OCI-LY3 (cell line): ENCODE data around the gene GTPBP6.

Experiments
- H2AFZ ChIP-seq: fragments of 200-600, 300-600 bp; shearing (Covaris generic); 2 replicates; pipeline ENCODE4 v1.6.0; 2014; ENCODE audit warnings: antibody characterized with exemption, low read depth, low read length
- H3K27ac ChIP-seq: fragments of 200-600, 300-600 bp; sonication (generic); 2 replicates; pipeline ENCODE4 v1.5.1; 2014; ENCODE audit warnings: mild to moderate bottlenecking, low read length, moderate library complexity, mixed read lengths
- H3K27me3 ChIP-seq: fragments of 200-600, 300-600 bp; sonication (generic); 2 replicates; pipeline ENCODE4 v1.6.1; 2014; ENCODE audit warnings: low read depth, low read length, mixed read lengths
- H3K36me3 ChIP-seq: fragments of 200-600, 300-600 bp; sonication (generic); replicated peaks from 2 replicates; pipeline ENCODE3; 2014; ENCODE audit warnings: low read depth, low read length, mixed read lengths
- H3K4me1 ChIP-seq: fragments of 300-600, 200-600 bp; sonication (generic); 2 replicates; pipeline ENCODE4 v1.6.1; 2014; ENCODE audit warnings: low read length, mixed read lengths
- H3K4me2 ChIP-seq: fragments of 200-600, 300-600 bp; sonication (generic); 2 replicates; pipeline ENCODE4 v1.6.1; 2014; ENCODE audit warnings: low read length, mixed read lengths
- H3K4me3 ChIP-seq: fragments of 300-600, 200-600 bp; sonication (generic); 2 replicates; pipeline ENCODE4 v1.5.1; 2014; ENCODE audit warnings: antibody characterized with exemption, mild to moderate bottlenecking, low read length, moderate library complexity
- H3K79me2 ChIP-seq: fragments of 300-600, 200-600 bp; shearing (Covaris generic); 2 replicates; pipeline ENCODE4 v1.6.1; 2014; ENCODE audit warnings: mild to moderate bottlenecking, low read length, mixed read lengths
- H3K9ac ChIP-seq: fragments of 300-600, 200-600 bp; shearing (Covaris generic); 2 replicates; pipeline ENCODE4 v1.6.0; 2014; ENCODE audit warnings: mild to moderate bottlenecking, low read length, moderate library complexity
- H3K9me3 ChIP-seq: fragments of 200-600, 300-600 bp; shearing (Covaris generic); 2 replicates; pipeline ENCODE4 v1.6.1; 2014; ENCODE audit warnings: low read length, mixed read lengths; ENCODE audit not compliant: insufficient read depth
- H4K20me1 ChIP-seq: fragments of 200-600, 300-600 bp; sonication (generic); 2 replicates; pipeline ENCODE4 v1.6.1; 2016; ENCODE audit warnings: low read length, mixed read lengths; ENCODE audit not compliant: insufficient read depth
- EZH2phosphoT487 ChIP-seq: fragments of 200-600 bp; shearing (Covaris generic); IDR thresholded peaks from 2 replicates; pipeline ENCODE4 v1.6.1; 2018; ENCODE audit warnings: antibody characterized with exemption, mixed run types, low read depth
- TF ChIP-seq, protein P1 (sequence below): fragments of 200-600, 300-600 bp; sonication (generic); IDR thresholded peaks from 2 replicates; pipeline ENCODE4 v1.5.1; 2014; ENCODE audit warnings: antibody characterized with exemption, low read length, low read depth

Gene GTPBP6

DNA sequence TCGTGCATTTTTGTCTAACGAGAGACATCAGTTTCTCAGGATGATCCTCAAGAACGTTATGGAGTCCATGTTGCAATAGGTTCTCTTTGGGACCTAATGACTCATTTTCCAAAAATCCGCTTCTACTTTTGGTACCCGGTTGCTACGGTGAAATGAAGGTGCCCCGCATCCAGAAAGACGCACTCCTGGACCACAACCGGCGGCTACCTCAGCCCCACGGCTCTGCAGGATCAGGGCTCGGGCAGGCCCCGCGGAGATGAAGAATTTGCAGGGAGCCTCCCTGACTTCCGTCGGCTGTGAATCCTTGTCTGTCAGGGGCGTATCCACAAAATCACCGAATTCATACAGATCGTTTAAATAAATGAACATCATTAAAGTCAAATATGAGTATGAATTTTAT, 15.6 kb downstream of the GTPBP6 start:
- H3K9me3 ChIP-seq = no peaks in the 10 kb centered on the region
- no peak overlapping the region for H3K4me3 ChIP-seq
- H4K20me1 ChIP-seq = peaks cover 27% of the 10 kb centered on the region
- no peaks in the 10 kb centered on the region for H3K4me1 ChIP-seq
- TF ChIP-seq, protein P1, sequence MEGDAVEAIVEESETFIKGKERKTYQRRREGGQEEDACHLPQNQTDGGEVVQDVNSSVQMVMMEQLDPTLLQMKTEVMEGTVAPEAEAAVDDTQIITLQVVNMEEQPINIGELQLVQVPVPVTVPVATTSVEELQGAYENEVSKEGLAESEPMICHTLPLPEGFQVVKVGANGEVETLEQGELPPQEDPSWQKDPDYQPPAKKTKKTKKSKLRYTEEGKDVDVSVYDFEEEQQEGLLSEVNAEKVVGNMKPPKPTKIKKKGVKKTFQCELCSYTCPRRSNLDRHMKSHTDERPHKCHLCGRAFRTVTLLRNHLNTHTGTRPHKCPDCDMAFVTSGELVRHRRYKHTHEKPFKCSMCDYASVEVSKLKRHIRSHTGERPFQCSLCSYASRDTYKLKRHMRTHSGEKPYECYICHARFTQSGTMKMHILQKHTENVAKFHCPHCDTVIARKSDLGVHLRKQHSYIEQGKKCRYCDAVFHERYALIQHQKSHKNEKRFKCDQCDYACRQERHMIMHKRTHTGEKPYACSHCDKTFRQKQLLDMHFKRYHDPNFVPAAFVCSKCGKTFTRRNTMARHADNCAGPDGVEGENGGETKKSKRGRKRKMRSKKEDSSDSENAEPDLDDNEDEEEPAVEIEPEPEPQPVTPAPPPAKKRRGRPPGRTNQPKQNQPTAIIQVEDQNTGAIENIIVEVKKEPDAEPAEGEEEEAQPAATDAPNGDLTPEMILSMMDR = no peak
- no peak for TF ChIP-seq EZH2phosphoT487
- H3K27me3 ChIP-seq = no peaks in the 10 kb centered on the region
- no peak overlapping the region for H3K27ac ChIP-seq
- H3K79me2 ChIP-seq = peaks cover 6% of the 10 kb centered on the region
- no peak overlapping the region for H2AFZ ChIP-seq
- peaks cover 66% of the 10 kb centered on the region for H3K36me3 ChIP-seq
- no peak overlapping the region for H3K9ac ChIP-seq
- H3K4me2 ChIP-seq = no peak overlapping the region

DNA sequence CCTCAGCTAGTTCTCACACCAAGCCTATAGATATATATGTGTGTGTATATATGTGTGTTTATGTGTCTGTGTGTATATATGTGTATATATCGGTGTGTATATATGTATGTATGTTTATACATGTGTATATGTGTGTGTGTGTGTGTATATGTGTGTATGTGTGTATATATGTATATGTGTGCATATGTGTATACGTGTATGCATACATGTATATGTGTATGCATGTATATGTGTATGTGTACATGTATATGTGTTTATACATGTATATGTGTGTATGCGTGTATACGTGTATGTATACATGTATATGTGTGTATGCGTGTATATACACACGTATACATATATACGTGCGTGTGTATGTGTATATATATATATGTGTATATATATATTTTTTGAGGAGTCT, 18.3 kb downstream of the GTPBP6 start:
- no peaks in the 10 kb centered on the region for H3K4me1 ChIP-seq
- H3K9me3 ChIP-seq = no peaks in the 10 kb centered on the region
- peaks cover 52% of the 10 kb centered on the region for H3K36me3 ChIP-seq
- no peak for TF ChIP-seq EZH2phosphoT487
- TF ChIP-seq, protein P1 = no peak
- no peak overlapping the region for H3K4me2 ChIP-seq
- H2AFZ ChIP-seq = no peak overlapping the region
- no peak overlapping the region for H3K9ac ChIP-seq
- H3K27ac ChIP-seq = no peak overlapping the region
- no peaks in the 10 kb centered on the region for H3K27me3 ChIP-seq
- H3K79me2 ChIP-seq = no peaks in the 10 kb centered on the region
- H3K4me3 ChIP-seq = no peak overlapping the region
- peaks cover 13% of the 10 kb centered on the region; the same call in 1 of the 2 replicates for H4K20me1 ChIP-seq

DNA sequence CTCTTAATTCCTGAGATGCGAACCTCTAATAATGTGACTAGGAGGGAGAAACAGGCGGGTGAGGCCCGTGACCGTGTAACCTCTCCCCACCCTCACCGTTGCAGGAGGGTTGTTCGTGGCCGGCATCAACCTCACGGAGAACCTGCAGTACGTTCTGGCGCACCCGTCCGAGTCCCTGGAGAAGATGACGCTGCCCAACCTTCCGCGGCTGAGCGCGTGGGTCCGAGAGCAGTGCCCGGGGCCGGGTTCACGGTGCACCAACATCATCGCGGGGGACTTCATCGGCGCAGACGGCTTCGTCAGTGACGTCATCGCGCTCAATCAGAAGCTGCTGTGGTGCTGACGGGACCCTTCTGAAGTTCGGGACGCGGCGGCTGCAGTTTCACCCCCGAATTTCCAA, 19.6 kb downstream of the GTPBP6 start:
- Histone ChIP-seq H3K4me3 (no peak overlapping the region), H3K36me3 (peaks cover 51% of the 10 kb centered on the region), H2AFZ (no peak overlapping the region), H3K27me3 (no peaks in the 10 kb centered on the region), H3K9ac (no peak overlapping the region), H3K4me2 (no peak overlapping the region), H3K79me2 (no peaks in the 10 kb centered on the region), H3K9me3 (no peaks in the 10 kb centered on the region), H4K20me1 (peaks cover 13% of the 10 kb centered on the region; the same call in 1 of the 2 replicates), H3K4me1 (no peaks in the 10 kb centered on the region), H3K27ac (no peak overlapping the region)
- TF ChIP-seq EZH2phosphoT487 = no peak
- TF ChIP-seq, protein P1 = no peak

DNA sequence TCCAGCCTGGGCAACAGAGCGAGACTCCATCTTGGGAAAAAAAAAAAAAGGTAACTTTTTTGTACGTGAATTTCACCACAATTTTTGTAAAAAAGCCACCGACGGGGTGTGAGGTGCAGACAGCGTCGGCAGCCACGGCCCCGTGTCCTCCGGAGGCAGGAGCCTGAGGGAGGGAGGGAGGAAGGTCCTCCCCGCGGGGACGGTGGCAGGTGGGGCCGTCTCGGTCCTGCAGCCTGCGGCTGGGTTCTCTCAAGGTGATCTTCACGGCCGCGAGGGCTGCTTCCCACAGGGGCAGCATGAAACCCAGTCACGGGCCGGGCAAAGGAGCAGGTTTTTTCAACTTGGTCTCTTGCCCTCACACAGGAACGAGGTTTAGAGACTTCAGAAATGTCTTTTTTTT, 23.5 kb downstream of the GTPBP6 start:
- TF ChIP-seq, protein P1 = no peak
- no peak for TF ChIP-seq EZH2phosphoT487
- no peaks in the 10 kb centered on the region for H3K27me3 ChIP-seq
- H4K20me1 ChIP-seq = peaks cover 6% of the 10 kb centered on the region; the same call in 1 of the 2 replicates
- H3K79me2 ChIP-seq = no peaks in the 10 kb centered on the region
- H3K4me3 ChIP-seq = no peak overlapping the region
- H2AFZ ChIP-seq = no peak overlapping the region
- no peak overlapping the region for H3K27ac ChIP-seq
- no peak overlapping the region for H3K9ac ChIP-seq
- no peaks in the 10 kb centered on the region for H3K9me3 ChIP-seq
- no peaks in the 10 kb centered on the region for H3K4me1 ChIP-seq
- peaks cover 60% of the 10 kb centered on the region for H3K36me3 ChIP-seq
- H3K4me2 ChIP-seq = no peak overlapping the region
